A673 (cell line): ENCODE data around the gene RAPGEF4. TPM values are rescaled to one million over a fixed set of nuclear protein-coding genes. Genes with fewer than 3 reads are reported as not detected.

Experiments used
- BruUV-seq: library from RNA; stranded (reverse); fragments of 400-500 nt; replicated peaks from 2 replicates; lab custom pipeline; 2021; lab: Mats Ljungman, UMichigan
- CTCF ChIA-PET: fragments of 300-600 bp; sonication (Branson Sonifier 250); formaldehyde crosslinking; loops from one replicate; lab custom pipeline; 2022; ENCODE audit warnings: antibody characterized with exemption; lab: Charles Lee
- POLR2A ChIA-PET: fragments of 300-600 bp; sonication (Branson Sonifier 250); formaldehyde crosslinking; loops from one replicate; lab custom pipeline; 2022; ENCODE audit warnings: antibody characterized with exemption; ENCODE audit not compliant: low non-redundant PET; lab: Charles Lee
- DNase-seq: peaks from one replicate; pipeline ENCODE4 v3.0.0-alpha.2; 2015; ENCODE audit warnings: low spot score
- H3K27ac ChIP-seq: fragments of 200-600 bp; sonication (generic); 2 replicates; pipeline ENCODE4 v1.5.1; 2016; ENCODE audit warnings: mixed run types, low read depth, mild to moderate bottlenecking, mixed read lengths, antibody characterized with exemption, low read length; ENCODE audit not compliant: poor library complexity, severe bottlenecking
- H3K27me3 ChIP-seq: fragments of 200-600 bp; sonication (generic); replicated peaks from 2 replicates; pipeline ENCODE4 v1.6.1; 2017; ENCODE audit warnings: mixed run types, low read depth, mild to moderate bottlenecking, mixed read lengths, antibody characterized with exemption, low read length; ENCODE audit not compliant: insufficient read depth, poor library complexity
- H3K36me3 ChIP-seq: fragments of 200-600 bp; sonication (generic); 2 replicates; pipeline ENCODE4 v1.6.1; 2016; ENCODE audit warnings: mixed run types, mild to moderate bottlenecking, mixed read lengths, antibody characterized with exemption, low read length; ENCODE audit not compliant: insufficient read depth, poor library complexity, severe bottlenecking
- H3K4me1 ChIP-seq: fragments of 200-600 bp; sonication (generic); 2 replicates; pipeline ENCODE4 v1.6.1; 2017; ENCODE audit warnings: mixed run types, mild to moderate bottlenecking, mixed read lengths, antibody characterized with exemption, low read length; ENCODE audit not compliant: insufficient read depth, poor library complexity, severe bottlenecking
- H3K4me3 ChIP-seq: fragments of 200-600 bp; sonication (generic); 2 replicates; pipeline ENCODE4 v1.5.1; 2016; ENCODE audit warnings: low read depth, mixed run types, mild to moderate bottlenecking, mixed read lengths, low read length; ENCODE audit not compliant: poor library complexity, severe bottlenecking
- H3K9me3 ChIP-seq: fragments of 200-600 bp; sonication (generic); 2 replicates; pipeline ENCODE4 v1.6.1; 2016; ENCODE audit warnings: mixed run types, low read depth, mild to moderate bottlenecking, mixed read lengths, antibody characterized with exemption, low read length; ENCODE audit not compliant: poor library complexity, severe bottlenecking
- EZH2 ChIP-seq: fragments of 200-600 bp; sonication (generic); IDR thresholded peaks from 2 replicates; pipeline ENCODE4 v1.6.1; 2017; ENCODE audit warnings: borderline replicate concordance, low read depth, mild to moderate bottlenecking, mixed read lengths, antibody characterized with exemption, low read length; ENCODE audit not compliant: poor library complexity, severe bottlenecking
- intact Hi-C: fragments of 100-400 bp; cut with micrococcal nuclease; formaldehyde crosslinking; loops from one replicate; pipeline ENCODE4 v1.10.0; 2022; ENCODE audit not compliant: unreplicated experiment
- total RNA-seq: library from RNA; stranded (reverse); gene quantifications from 2 replicates; pipeline ENCODE4 v1.2.3, GENCODE V29; 2021
- TF ChIP-seq, protein P1 (sequence below): fragments of 300-800, 200-600 bp; sonication (generic); conservative IDR thresholded peaks from 2 replicates; pipeline ENCODE4 v1.5.1; 2017; ENCODE audit warnings: low read depth, mild to moderate bottlenecking, antibody characterized with exemption, low read length, moderate library complexity, mixed read lengths

RAPGEF4 gene
- total RNA-seq, 1 experiment from 2014 or later = 0.26 TPM

DNA sequence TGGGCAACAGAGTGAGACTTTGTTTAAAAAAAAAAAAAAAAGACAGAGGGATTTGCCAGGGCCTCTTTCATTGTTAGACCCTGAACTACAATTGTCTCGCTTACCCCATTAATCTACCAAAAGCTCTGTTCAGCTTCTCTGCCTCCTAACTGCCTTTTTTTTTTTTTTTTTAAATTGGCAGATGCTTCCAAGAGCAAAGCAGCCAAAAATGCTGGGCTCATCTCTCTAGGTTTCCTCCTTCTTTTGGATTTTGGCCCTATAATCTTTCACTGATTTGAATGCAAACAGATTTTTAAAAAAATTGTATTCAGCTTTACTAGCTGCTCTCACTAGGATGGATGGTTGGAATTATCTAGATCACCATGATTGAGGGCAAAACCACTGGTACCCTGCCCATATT lies 33.2 kb upstream of the RAPGEF4 start:
- ChIA-PET CTCF (interaction anchor here (0.7 kb wide), 1 partner anchor 1633 kb away, joined by 3 read pairs; no protein-coding TSS in a partner anchor), POLR2A (no interaction called here)
- BruUV-seq = no TSS peak
- Histone ChIP-seq H3K27ac (no peak overlapping the region), H3K36me3 (no peaks in the 10 kb centered on the region), H3K4me1 (no peaks in the 10 kb centered on the region), H3K4me3 (no peak overlapping the region), H3K9me3 (no peaks in the 10 kb centered on the region), H3K27me3 (peaks cover 21% of the 10 kb centered on the region)
- no peak for DNase-seq
- intact Hi-C loops = no loop called here
- TF ChIP-seq EZH2 = no peak
- TF ChIP-seq, protein P1, sequence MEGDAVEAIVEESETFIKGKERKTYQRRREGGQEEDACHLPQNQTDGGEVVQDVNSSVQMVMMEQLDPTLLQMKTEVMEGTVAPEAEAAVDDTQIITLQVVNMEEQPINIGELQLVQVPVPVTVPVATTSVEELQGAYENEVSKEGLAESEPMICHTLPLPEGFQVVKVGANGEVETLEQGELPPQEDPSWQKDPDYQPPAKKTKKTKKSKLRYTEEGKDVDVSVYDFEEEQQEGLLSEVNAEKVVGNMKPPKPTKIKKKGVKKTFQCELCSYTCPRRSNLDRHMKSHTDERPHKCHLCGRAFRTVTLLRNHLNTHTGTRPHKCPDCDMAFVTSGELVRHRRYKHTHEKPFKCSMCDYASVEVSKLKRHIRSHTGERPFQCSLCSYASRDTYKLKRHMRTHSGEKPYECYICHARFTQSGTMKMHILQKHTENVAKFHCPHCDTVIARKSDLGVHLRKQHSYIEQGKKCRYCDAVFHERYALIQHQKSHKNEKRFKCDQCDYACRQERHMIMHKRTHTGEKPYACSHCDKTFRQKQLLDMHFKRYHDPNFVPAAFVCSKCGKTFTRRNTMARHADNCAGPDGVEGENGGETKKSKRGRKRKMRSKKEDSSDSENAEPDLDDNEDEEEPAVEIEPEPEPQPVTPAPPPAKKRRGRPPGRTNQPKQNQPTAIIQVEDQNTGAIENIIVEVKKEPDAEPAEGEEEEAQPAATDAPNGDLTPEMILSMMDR = no peak

DNA sequence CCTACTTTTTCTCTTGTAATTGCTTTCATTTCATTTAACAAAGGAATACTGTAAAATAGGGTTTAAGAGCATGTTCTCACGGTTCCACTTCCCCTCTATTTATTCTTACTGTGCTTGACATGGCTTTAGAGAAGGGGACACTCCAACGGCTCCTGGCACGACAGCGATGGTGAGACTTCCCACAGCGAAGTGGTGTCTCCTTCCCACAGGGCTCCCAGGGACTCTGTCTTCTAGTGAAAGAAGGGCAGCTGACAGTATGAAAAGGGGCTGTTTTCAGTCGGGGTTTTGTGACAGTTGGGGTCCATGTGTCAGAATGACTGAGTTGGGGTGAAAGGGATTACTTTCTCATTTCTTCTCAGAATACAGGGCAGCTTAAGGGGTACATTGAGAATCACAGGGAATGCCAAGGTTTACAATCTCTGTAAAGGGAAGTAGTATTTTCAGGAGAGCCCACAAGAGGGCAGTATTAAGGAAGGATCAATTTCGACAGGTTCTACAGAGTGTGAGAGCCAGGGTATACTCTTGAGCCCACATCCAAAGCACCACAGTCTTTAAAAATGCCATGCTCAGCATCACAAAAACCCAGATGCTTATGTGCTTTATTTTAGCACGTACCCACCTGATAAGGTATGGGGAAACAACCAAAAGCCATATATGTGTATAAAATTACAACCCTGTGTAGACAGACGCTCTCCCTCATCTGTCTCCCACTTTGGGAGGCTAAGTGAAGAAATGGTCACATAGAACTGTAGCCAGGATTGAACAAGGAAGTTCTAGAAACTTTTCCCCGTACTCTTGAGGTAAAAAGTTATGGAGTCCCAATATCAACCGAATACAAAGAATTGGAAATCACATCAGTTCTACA lies 31.3 kb upstream of the RAPGEF4 start:
- no peak overlapping the region for H3K27ac ChIP-seq
- CTCF ChIA-PET = no interaction called here
- H3K36me3 ChIP-seq = no peaks in the 10 kb centered on the region
- no peaks in the 10 kb centered on the region for H3K9me3 ChIP-seq
- no peak overlapping the region for H3K4me3 ChIP-seq
- DNase-seq = peak; percentile 71
- intact Hi-C loops = no loop called here
- H3K27me3 ChIP-seq = peaks cover 39% of the 10 kb centered on the region
- POLR2A ChIA-PET = no interaction called here
- no TSS peak for BruUV-seq
- H3K4me1 ChIP-seq = no peaks in the 10 kb centered on the region
- TF ChIP-seq, protein P1 = peak; percentile 67
- TF ChIP-seq EZH2 = no peak

DNA sequence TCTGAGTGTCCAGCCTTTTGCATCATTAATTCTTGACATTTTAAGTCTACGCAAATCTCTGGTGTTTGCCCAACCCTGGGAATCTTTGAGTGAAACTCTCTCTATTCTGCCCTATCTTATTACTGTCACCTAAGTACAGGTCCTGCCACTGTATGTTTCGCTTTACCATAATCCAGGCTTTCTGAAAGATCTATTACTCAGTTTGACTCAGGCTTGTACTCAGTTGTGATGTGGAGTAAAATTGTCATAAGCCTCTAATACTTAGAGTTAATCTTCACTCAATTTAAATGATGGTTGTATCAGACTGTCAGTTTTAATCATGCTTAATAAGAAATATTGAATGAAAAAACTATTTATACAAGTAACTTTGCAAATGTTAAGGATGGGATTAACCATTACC lies 30.3 kb upstream of the RAPGEF4 start:
- Histone ChIP-seq H3K36me3 (no peaks in the 10 kb centered on the region), H3K9me3 (no peaks in the 10 kb centered on the region), H3K27ac (no peak overlapping the region), H3K4me1 (no peaks in the 10 kb centered on the region), H3K27me3 (peaks cover 43% of the 10 kb centered on the region), H3K4me3 (no peak overlapping the region)
- BruUV-seq = no TSS peak
- ChIA-PET CTCF (no interaction called here), POLR2A (no interaction called here)
- intact Hi-C loops = no loop called here
- DNase-seq = no peak
- TF ChIP-seq, protein P1 = no peak
- TF ChIP-seq EZH2 = no peak
